ENCODE data around the gene PTPA.

GRCh38 chr9:129100383-129101169 is 10.6 kb upstream of the PTPA start:
- TF ChIP-seq ZNF274 (IDR thresholded peaks at IDR 0.05; ENCODE audit: low read depth, low read length), result no peak
- TF ChIP-seq YY1 (IDR thresholded peaks at IDR 0.05; ENCODE audit: insufficient read depth, insufficient read length), result no peak
- TF ChIP-seq SUZ12 (IDR thresholded peaks at IDR 0.05; ENCODE audit: extremely low read depth, insufficient read depth, insufficient read length), result no peak
